Heart right ventricle (tissue), 16 donors: ENCODE results near the gene CCDC134. TPM values are rescaled to one million over a fixed set of nuclear protein-coding genes. Genes with fewer than 3 reads are reported as not detected.

Source experiments
- ATAC-seq, 8 donors: fragments of 200-7000 bp; cut with Tn5 transposase; one replicate each; pipeline ENCODE4 v1.9.1; 2020; ENCODE audit warnings: mild to moderate bottlenecking in 8 of 8, moderate library complexity in 8 of 8, moderate number of reproducible peaks in 1 of 8
- DNase-seq, 2 donors: peaks; one replicate each; pipeline ENCODE4 v3.0.0-alpha.2; 2020
- H3K27ac ChIP-seq, 10 donors: fragments of 200-600 bp; sonication (generic) in 2 of 10; one replicate each; pipeline versions ENCODE4 v1.5.0 to v1.8.0; 2020 to 2022; ENCODE audit warnings: mild to moderate bottlenecking in 3 of 10
- H3K27me3 ChIP-seq, 7 donors: fragments of 200-600 bp; one replicate each; pipeline ENCODE4 v1.8.0; 2021 to 2022; ENCODE audit warnings: mild to moderate bottlenecking in 2 of 7
- H3K36me3 ChIP-seq, 9 donors: fragments of 200-600 bp; sonication (generic) in 1 of 9; one replicate each; pipeline versions ENCODE4 v1.5.0 to v1.8.0; 2020 to 2022; ENCODE audit warnings: mild to moderate bottlenecking in 2 of 9
- H3K4me1 ChIP-seq, 9 donors: fragments of 200-600 bp; sonication (generic) in 1 of 9; one replicate each; pipeline versions ENCODE4 v1.5.0 to v1.8.0; 2020 to 2022; ENCODE audit warnings: mild to moderate bottlenecking in 4 of 9
- H3K4me3 ChIP-seq, 10 donors: fragments of 200-600 bp; sonication (generic) in 2 of 10; one replicate each; pipeline versions ENCODE4 v1.5.0 to v1.8.0; 2020 to 2022; ENCODE audit warnings: mild to moderate bottlenecking in 7 of 10, moderate library complexity in 2 of 10
- H3K9me3 ChIP-seq, 11 donors: fragments of 200-600 bp in 10 of 11; sonication (generic) in 2 of 11; one replicate each; pipeline versions ENCODE4 v1.5.0 to v1.8.0; 2013 to 2022; ENCODE audit warnings: mild to moderate bottlenecking in 2 of 11, control low read depth in 1 of 11, moderate library complexity in 1 of 11
- CTCF ChIP-seq, 9 donors: fragments of 200-600 bp; sonication (generic) in 2 of 9; IDR thresholded peaks; one replicate each; pipeline versions ENCODE4 v1.5.0 to v1.8.0; 2021 to 2022; ENCODE audit warnings: antibody characterized with exemption in 9 of 9, mild to moderate bottlenecking in 5 of 9, moderate library complexity in 1 of 9
- WGBS, 2 donors: extraction: QIAGEN DNeasy Blood & Tissue Kit; methylation state at CpG; one replicate each; pipeline ENCODE4 v1.1.7; 2013; ENCODE audit warnings: inconsistent platforms in 1 of 2; 5-methylcytosine and 5-hydroxymethylcytosine counted together
- intact Hi-C, 10 donors: fragments of 100-400 bp; cut with DNase I; formaldehyde crosslinking; loops; one replicate each; pipeline versions ENCODE4 v1.11.1 to v1.14.2; 2022
- polyA plus RNA-seq, 2 donors: library from polyadenylated mRNA; stranded (reverse); fragments of 200-250 nt; gene quantifications; one replicate each; pipeline ENCODE4 v1.2.3, GENCODE V29; 2013
- total RNA-seq, 10 donors: library from RNA; stranded (reverse); fragmentation: NEBNext Ultra II Directional in 3 of 10; extraction: Animal tissue kit (Norgen Biotek cat#: 25700) in 3 of 10; gene quantifications; one replicate each; pipeline versions ENCODE4 v1.2.1 to v1.2.4, GENCODE V29; 2021 to 2023
- donor health status: Arrhythmogenic right ventricular cardiomyopathy.
- donor health status: ischemic (EF 13 %, LVEDD 7.1; RV severe dilation, severe dysfunction).
- donor health status: healthy with polysubstance abuse.
- donor health status: DM: no; HTN: yes; CAD: no.
- donor health status: DM: no; HTN: no; CAD: no.
- donor health status: ischemic (EF 25% LVEDD 6.9; RV normal size, moderate dysfunction).
- donor health status: ischemic (EF 25% LVEDD 5.7; RV mildly dilated, moderate dysfunction).
- donor health status: healthy.
- donor health status: DM: yes; HTN: yes; CAD: no.
- donor health status: Ischemic cardiomyopathy.
- donor health status: ischemic (EF 35%, LVEDD 5.7; RV mildly dilated, moderate dysfunction).
- donor health status: nonischemic (EF 11% LVEDD 7.7; RV severe dilation, severe dysfunction).
- donor health status: DM: yes; HTN: yes; CAD: no.
- donor health status: PGD.
- donor health status: ischemic (EF 29% LVEDD 5.4; RV normal size, mild dysfunction).
- donor health status: nonischemic (EF 23%, LVEDD 6.1; RV moderate dilation, normal function).

CCDC134 gene
- total and polyA plus RNA-seq, 12 donors = 1.2 to 7.3 (median 3.8) TPM

GRCh38 chr22:41757502-41757901, 43.0 kb upstream of the CCDC134 start:
- WGBS, 2 donors = 92 to 95% methylated on average over 5 of the region's 5 CpGs
- Histone ChIP-seq H3K4me1 (no peaks in the 10 kb centered on the region), H3K9me3 (no peaks in the 10 kb centered on the region), H3K27ac (no peak overlapping the region), H3K27me3 (no peaks in the 10 kb centered on the region), H3K4me3 (no peak overlapping the region), H3K36me3 (no peaks in the 10 kb centered on the region)
- TF ChIP-seq CTCF (IDR thresholded peaks at IDR 0.05) = no peak
- ATAC-seq (peak in 1 of 8 donors; percentile 31), DNase-seq (no peak)
- intact Hi-C loops = no loop called here

- Histone ChIP-seq H3K4me3 (no peak overlapping the region), H3K36me3 (no peaks in the 10 kb centered on the region), H3K27ac (no peak overlapping the region), H3K9me3 (no peaks in the 10 kb centered on the region), H3K27me3 (no peaks in the 10 kb centered on the region), H3K4me1 (no peaks in the 10 kb centered on the region)
- no peak for TF ChIP-seq CTCF (IDR thresholded peaks at IDR 0.05)
- 54 to 64% methylated on average over 2 of the region's 2 CpGs for WGBS, 2 donors
- intact Hi-C loops = no loop called here
- ATAC-seq (no peak), DNase-seq (no peak)
These were observed 42.2 kb upstream of the CCDC134 start for GRCh38 chr22:41758231-41758630.

GRCh38 chr22:41762980-41763779, 37.3 kb upstream of the CCDC134 start:
- WGBS, 2 donors = 51 to 54% methylated on average over 14 of the region's 14 CpGs
- Histone ChIP-seq H3K9me3 (no peaks in the 10 kb centered on the region), H3K36me3 (no peaks in the 10 kb centered on the region), H3K27me3 (peaks cover 0 to 8% (median 0%) of the 10 kb centered on the region in 7 donors), H3K4me3 (no peak overlapping the region), H3K27ac (no peak overlapping the region), H3K4me1 (peaks cover 0 to 4% (median 0%) of the 10 kb centered on the region in 9 donors)
- TF ChIP-seq CTCF (IDR thresholded peaks at IDR 0.05) = peak in 6 of 9 donors; percentile 15 to 45 (median 34)
- intact Hi-C loops = no loop called here
- DNase-seq (no peak), ATAC-seq (no peak)

- no peak for ATAC-seq
- intact Hi-C loops = no loop called here
- Histone ChIP-seq H3K9me3 (no peaks in the 10 kb centered on the region), H3K4me1 (peaks cover 0 to 7% (median 0%) of the 10 kb centered on the region in 9 donors), H3K27me3 (peaks cover 0 to 8% (median 0%) of the 10 kb centered on the region in 7 donors), H3K4me3 (no peak overlapping the region), H3K27ac (no peak overlapping the region), H3K36me3 (no peaks in the 10 kb centered on the region)
- no peak for DNase-seq
- WGBS, 2 donors = 50 to 59% methylated on average over 5 of the region's 5 CpGs
- no peak for TF ChIP-seq CTCF (IDR thresholded peaks at IDR 0.05)
These were observed 34.0 kb upstream of the CCDC134 start for GRCh38 chr22:41766476-41766875.
